SHP77 treated with DMSO at 0.1 percent for 48 hours (cell line): ENCODE results near the gene ANLN.
"Not testable (repeated sequence)": the region's sequence is repeated elsewhere in the genome, so short reads cannot be mapped to it uniquely, and the experiment has no call there.

Experiments used
- DNase-seq: peaks from one replicate; lab custom pipeline; 2025; lab: John Stamatoyannopoulos, UW

ANLN gene

GRCh38 chr7:36409180-36409579, 19.5 kb downstream of the ANLN start:
- DNase-seq = no peak

DNA sequence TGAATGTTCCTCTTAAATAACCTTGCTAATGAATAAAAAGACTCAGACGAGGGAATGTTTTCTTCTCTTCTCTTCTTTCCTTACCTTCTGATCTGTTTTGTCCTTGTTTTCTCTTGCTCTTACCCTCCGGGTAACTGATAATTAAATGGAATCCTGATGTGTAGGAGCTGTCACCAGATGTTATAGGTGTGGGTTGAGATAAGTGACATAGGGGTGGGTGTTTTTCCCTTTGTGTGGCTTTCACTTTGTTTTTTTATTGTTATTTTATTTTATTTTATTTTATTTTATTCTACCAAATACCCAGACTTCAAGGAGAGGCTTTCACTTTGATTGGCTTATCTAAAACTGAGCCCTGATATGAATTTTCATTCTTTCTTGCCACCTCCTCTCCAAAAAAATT, 25.5 kb downstream of the ANLN start:
- no peak for DNase-seq

DNA sequence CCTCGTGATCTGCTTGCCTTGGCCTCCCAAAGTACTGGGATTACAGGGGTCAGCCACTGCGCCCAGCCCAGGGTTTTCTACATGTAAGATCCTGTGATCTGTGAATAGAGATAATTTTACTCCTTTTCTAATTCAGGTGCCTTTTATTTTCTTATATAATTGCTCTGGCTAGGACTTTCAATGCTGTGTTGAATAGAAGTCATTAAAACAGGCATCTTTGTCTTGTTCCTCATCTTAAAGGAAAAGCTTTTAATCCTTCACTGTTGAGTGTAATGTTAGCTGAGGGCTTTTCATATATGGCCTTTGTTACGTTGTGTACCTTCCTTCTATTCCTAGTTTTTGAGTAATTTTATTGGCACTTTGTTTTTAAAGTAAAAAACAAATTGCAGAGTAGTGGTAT, 26.6 kb downstream of the ANLN start:
- DNase-seq = no peak

- no peak for DNase-seq
These were observed 30.6 kb downstream of the ANLN start for GRCh38 chr7:36420307-36420706.

GRCh38 chr7:36422072-36422471, 32.4 kb downstream of the ANLN start:
- no peak for DNase-seq

DNA sequence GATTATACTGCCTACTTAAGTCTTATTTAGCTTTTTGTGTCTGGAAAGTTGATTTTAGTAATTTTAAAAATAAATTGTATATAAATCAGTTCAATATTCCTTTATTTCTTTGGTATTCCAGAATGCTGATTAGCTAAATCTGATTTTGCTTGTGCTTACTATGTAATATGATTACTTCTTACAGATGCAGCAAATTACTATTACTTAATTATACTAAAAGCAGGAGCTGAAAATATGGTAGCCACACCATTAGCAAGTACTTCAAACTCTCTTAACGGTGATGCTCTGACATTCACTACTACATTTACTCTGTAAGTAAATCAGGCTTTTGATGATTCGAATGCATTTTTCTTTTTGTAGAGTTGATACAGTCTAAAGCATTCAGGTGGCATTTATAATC, 34.0 kb downstream of the ANLN start:
- no peak for DNase-seq

DNA sequence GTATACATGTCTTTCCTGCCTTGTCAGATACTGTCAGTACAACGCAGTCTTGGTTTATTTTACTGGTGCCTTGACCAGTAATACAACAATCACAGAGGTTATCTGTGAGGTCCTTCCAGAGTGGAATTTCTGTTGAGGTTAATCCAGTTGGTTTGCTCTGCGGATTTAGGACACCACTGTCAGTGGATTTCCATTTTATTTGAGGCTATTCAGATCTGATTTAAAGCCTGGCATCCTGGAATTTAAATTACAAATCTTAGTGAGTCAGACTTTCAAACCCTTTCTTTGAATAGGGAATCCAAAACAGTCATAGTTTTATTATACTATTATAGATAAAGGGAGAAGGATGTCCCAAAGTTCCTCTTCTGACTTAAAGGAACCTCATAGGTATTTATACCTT, 40.5 kb downstream of the ANLN start:
- no peak for DNase-seq

DNA sequence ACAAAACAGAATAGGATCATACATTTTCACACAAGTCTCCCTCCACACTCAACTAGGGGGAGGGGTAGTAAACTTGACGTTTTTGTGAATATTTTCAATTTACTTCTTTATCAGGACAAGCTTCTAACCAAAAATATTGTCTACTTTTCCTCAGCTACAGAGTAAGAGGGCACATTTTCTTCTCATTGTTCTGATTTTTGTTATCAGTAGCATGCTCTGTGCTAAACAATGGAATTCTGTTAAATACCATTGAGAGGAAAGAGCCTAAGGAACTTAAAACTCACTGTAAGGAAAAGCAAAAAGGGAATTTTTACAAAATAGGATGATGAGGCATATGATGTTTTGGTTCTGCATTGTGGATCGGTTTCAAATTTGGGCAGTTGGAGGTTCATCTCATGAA, 41.2 kb downstream of the ANLN start:
- DNase-seq = no peak

GRCh38 chr7:36438211-36438610, 48.5 kb downstream of the ANLN start:
- no peak for DNase-seq

- DNase-seq = no peak
These were observed 50.0 kb downstream of the ANLN start for GRCh38 chr7:36439624-36440023.

GRCh38 chr7:36440880-36441279, 51.2 kb downstream of the ANLN start:
- DNase-seq = peak; percentile 22

DNA sequence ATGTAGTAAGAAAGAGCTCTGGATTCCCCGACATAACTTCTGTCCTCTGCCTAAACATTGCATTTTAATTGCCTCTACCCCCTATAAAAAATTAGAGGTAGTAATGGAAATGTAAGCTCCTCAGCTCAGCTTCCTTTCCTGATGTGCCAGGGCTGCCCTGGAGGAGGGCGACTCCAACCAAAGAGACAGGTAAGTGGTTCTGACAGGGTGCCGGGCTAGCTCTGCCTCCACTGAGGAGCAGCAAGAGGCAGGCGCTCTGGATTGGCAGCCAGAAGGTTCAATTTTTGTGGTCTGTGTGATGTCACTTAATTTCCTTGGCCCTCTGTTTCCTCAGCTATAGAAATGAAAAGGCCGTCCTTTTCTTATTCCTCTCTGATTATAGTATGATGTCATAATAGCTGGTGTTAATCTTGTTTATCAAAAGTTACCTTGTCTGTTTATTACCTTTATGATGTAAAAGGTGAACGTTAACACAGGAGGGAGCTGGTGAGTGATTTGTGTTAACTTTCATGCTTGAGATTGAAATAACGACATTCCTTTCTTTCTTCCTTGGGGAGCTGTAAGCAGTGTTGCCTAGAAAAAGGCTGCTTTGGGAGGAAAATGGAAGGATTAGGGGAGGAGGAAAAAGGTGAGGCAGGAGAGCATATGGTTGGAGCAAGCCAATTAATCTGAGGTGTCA, 51.8 kb downstream of the ANLN start:
- DNase-seq = no peak

DNA sequence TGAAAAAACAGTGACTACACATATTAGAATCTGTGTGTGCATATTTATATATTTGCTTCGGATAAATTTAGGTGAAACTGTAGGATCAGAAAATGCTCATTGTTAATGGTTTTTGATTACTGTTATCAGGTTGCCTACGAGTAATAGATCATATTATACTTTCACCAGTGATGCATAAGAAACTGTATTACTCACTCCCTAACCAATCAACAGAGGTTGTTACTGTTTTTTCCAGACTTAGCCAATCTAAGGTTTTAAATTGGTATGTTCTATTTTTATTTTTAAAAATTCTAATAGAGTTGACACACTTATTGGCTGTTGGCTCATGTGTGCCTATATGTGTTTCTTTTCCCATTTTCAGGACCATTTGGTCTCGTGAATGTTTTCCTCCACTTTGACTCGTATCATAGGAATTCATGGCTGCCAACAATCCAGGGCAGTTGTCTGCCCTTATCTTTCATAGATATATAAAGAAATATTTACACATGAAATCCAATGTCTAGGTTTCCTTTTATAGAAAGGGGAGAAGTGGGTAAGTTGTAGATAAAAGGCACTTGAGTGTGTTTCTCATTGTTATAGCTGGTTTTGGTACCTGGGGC, 59.2 kb downstream of the ANLN start:
- DNase-seq = no peak

- no peak for DNase-seq
These were observed 60.0 kb downstream of the ANLN start for GRCh38 chr7:36449685-36450084.

GRCh38 chr7:36453769-36454168, 64.1 kb downstream of the ANLN start:
- no peak for DNase-seq

- DNase-seq = no peak
These were observed 66.0 kb downstream of the ANLN start for GRCh38 chr7:36455646-36456045.

- DNase-seq = no peak
These were observed 66.5 kb downstream of the ANLN start for GRCh38 chr7:36456138-36456537.

DNA sequence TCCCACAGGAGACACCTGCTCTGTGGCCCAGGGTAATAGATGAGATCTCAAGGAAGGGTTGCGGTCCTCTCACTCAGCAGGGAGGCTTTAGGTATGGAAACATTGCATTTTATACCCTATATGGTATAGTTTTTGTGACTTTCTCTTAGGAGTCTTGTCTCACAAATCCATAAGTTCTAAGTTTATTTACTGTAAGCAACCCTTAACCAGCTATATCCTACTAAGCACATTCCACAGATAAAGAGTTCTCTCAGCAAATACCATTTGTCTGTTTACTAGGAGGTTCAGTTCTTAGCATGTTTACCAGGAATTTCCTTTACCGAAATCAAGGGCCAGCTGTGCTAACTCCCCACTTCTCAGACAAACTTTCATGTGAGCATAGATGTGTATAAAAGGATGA, 66.9 kb downstream of the ANLN start:
- no peak for DNase-seq

GRCh38 chr7:36459236-36459960, 69.7 kb downstream of the ANLN start:
- no peak for DNase-seq

- no peak for DNase-seq
These were observed 71.3 kb downstream of the ANLN start for GRCh38 chr7:36460811-36461429.

DNA sequence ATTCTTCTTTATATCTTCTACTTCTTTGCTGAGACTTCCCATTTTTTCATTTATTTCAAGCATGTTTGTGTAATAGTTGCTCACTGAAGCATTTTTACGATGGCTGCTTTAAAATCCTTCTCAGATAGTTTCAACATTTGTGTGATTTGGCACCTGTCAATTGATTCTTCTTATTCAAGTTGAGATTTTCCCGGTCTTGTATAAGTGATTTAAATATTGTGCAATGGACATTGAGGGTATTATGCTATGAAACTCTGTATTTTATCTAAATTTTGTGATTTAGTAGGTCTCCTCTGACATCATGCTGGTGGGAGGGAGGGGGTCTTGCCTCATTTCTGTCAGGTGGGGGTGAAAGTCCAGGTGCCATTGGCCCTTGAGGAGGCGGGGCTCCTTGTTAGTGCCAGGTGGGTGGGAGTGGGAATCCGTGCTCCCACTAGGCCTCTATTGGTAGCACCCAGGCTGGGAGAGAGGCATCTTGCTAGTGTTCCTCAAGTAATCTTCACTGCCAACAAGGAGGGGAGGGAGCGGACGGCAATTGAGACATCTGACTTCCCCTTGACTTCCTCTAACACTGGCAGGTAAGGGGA, 73.0 kb downstream of the ANLN start:
- DNase-seq = no peak

GRCh38 chr7:36464271-36464670, 74.6 kb downstream of the ANLN start:
- DNase-seq = no peak

DNA sequence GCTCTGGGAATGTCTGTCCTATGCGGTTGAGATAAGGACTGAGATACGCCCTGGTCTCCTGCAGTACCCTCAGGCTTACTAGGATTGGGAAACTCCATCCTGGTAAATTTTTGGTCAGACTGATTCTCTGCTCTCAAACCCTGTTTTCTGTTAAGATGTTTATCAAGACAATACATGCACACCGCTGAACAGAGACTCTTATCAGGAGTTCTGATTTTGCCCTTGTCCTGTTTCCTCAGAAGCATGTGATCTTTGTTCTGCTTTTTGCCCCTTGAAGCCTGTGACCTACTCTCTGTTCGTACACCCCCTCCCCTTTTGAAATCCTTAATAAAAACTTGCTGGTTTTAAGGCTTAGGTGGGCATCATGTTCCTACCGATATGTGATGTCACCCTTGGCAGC, 76.3 kb downstream of the ANLN start:
- not testable (repeated sequence) for DNase-seq
